ENCODE results near the gene NXNL1.

The NXNL1 gene

GRCh38 chr19:17495639-17496296 is 35.0 kb upstream of the NXNL1 start:
- WGBS, 2 donors (ENCODE audit: extremely low coverage in 2 of 2, insufficient read length in 2 of 2, insufficient replicate concordance in 1 of 2), result no CpG with 5 or more reads among the region's 9 CpGs
- H2BK12ac ChIP-seq (ENCODE audit: low read length), result no peak overlapping the region
- H3K9me3 ChIP-seq (replicated peaks in 1 of 2; ENCODE audit: control insufficient read depth in 2 of 2, insufficient read depth in 1 of 2, low read depth in 1 of 2, low read length in 2 of 2), result no peaks in the 10 kb centered on the region
- no peak overlapping the region for H3K9ac ChIP-seq (ENCODE audit: low read depth, low read length, poor library complexity)
- no peak overlapping the region for H2BK15ac ChIP-seq (ENCODE audit: low read length)
- no peak overlapping the region for H3K4me2 ChIP-seq (ENCODE audit: insufficient read depth, low read length, poor library complexity, severe bottlenecking)
- no peak overlapping the region for H3K27ac ChIP-seq (replicated peaks; ENCODE audit: low read length)
- H2AFZ ChIP-seq (ENCODE audit: low read length), result no peak overlapping the region
- peak overlapping the region; percentile 15 for H2AK5ac ChIP-seq (ENCODE audit: low read depth, low read length)
- H4K8ac ChIP-seq (ENCODE audit: low read depth, low read length), result no peak overlapping the region
- H3K18ac ChIP-seq (ENCODE audit: low read length), result no peak overlapping the region
- no peak overlapping the region for H3K4ac ChIP-seq (ENCODE audit: low read length)
- H3K4me3 ChIP-seq (ENCODE audit: low read length in 2 of 2), result no peak overlapping the region
- no peak overlapping the region for H3K23ac ChIP-seq (ENCODE audit: low read depth, low read length, poor library complexity)
- H2BK5ac ChIP-seq (ENCODE audit: low read length), result no peak overlapping the region
- H3K79me1 ChIP-seq (ENCODE audit: low read depth, low read length), result no peaks in the 10 kb centered on the region
- H3K4me1 ChIP-seq (ENCODE audit: control insufficient read depth in 2 of 2, insufficient read depth in 1 of 2, low read depth in 1 of 2, low read length in 2 of 2), result peaks cover 10 to 18% of the 10 kb centered on the region in 2 donors
- no peak overlapping the region for H4K91ac ChIP-seq (ENCODE audit: low read depth, low read length, poor library complexity)
- no peak for DNase-seq (ENCODE audit: low spot score)
- peaks cover 4 to 5% of the 10 kb centered on the region in 2 donors for H3K36me3 ChIP-seq (replicated peaks in 1 of 2; ENCODE audit: control insufficient read depth in 2 of 2, insufficient read depth in 2 of 2, low read length in 2 of 2)
- H3K27me3 ChIP-seq (ENCODE audit: control insufficient read depth in 3 of 3, insufficient read depth in 3 of 3, low read depth in 1 of 3, low read length in 3 of 3), result no peaks in the 10 kb centered on the region
- H3K14ac ChIP-seq (ENCODE audit: low read length), result no peak overlapping the region
- no peak overlapping the region for H2BK120ac ChIP-seq (ENCODE audit: low read depth, low read length)

GRCh38 chr19:17491287-17491686 is 30.6 kb upstream of the NXNL1 start:
- Histone ChIP-seq H3K9ac (ENCODE audit: low read depth, low read length, poor library complexity) (no peak overlapping the region), H3K4me3 (ENCODE audit: low read length in 2 of 2) (no peak overlapping the region), H2BK12ac (ENCODE audit: low read length) (no peak overlapping the region), H3K4me2 (ENCODE audit: insufficient read depth, low read length, poor library complexity, severe bottlenecking) (no peak overlapping the region), H3K4me1 (ENCODE audit: control insufficient read depth in 2 of 2, insufficient read depth in 1 of 2, low read depth in 1 of 2, low read length in 2 of 2) (peaks cover 3 to 7% of the 10 kb centered on the region in 2 donors), H2BK120ac (ENCODE audit: low read depth, low read length) (no peak overlapping the region), H3K27me3 (ENCODE audit: control insufficient read depth in 3 of 3, insufficient read depth in 3 of 3, low read depth in 1 of 3, low read length in 3 of 3) (no peaks in the 10 kb centered on the region), H2AFZ (ENCODE audit: low read length) (no peak overlapping the region), H3K27ac (replicated peaks; ENCODE audit: low read length) (no peak overlapping the region), H2AK5ac (ENCODE audit: low read depth, low read length) (no peak overlapping the region), H3K14ac (ENCODE audit: low read length) (no peak overlapping the region), H3K4ac (ENCODE audit: low read length) (no peak overlapping the region), H3K79me1 (ENCODE audit: low read depth, low read length) (no peaks in the 10 kb centered on the region), H2BK15ac (ENCODE audit: low read length) (no peak overlapping the region), H3K18ac (ENCODE audit: low read length) (no peak overlapping the region), H3K36me3 (replicated peaks in 1 of 2; ENCODE audit: control insufficient read depth in 2 of 2, insufficient read depth in 2 of 2, low read length in 2 of 2) (peaks cover 2 to 6% of the 10 kb centered on the region in 2 donors), H4K8ac (ENCODE audit: low read depth, low read length) (no peak overlapping the region), H3K9me3 (replicated peaks in 1 of 2; ENCODE audit: control insufficient read depth in 2 of 2, insufficient read depth in 1 of 2, low read depth in 1 of 2, low read length in 2 of 2) (no peaks in the 10 kb centered on the region), H3K23ac (ENCODE audit: low read depth, low read length, poor library complexity) (no peak overlapping the region), H2BK5ac (ENCODE audit: low read length) (no peak overlapping the region), H4K91ac (ENCODE audit: low read depth, low read length, poor library complexity) (no peak overlapping the region)
- no CpG with 5 or more reads among the region's 5 CpGs for WGBS, 2 donors (ENCODE audit: extremely low coverage in 2 of 2, insufficient read length in 2 of 2, insufficient replicate concordance in 1 of 2)
- DNase-seq (ENCODE audit: low spot score), result no peak

- Histone ChIP-seq H4K8ac (ENCODE audit: low read depth, low read length) (no peak overlapping the region), H2BK15ac (ENCODE audit: low read length) (no peak overlapping the region), H3K4me2 (ENCODE audit: insufficient read depth, low read length, poor library complexity, severe bottlenecking) (no peak overlapping the region), H2BK12ac (ENCODE audit: low read length) (no peak overlapping the region), H3K4me1 (ENCODE audit: control insufficient read depth in 2 of 2, insufficient read depth in 1 of 2, low read depth in 1 of 2, low read length in 2 of 2) (peaks cover 3 to 7% of the 10 kb centered on the region in 2 donors), H3K79me1 (ENCODE audit: low read depth, low read length) (no peaks in the 10 kb centered on the region), H3K9ac (ENCODE audit: low read depth, low read length, poor library complexity) (no peak overlapping the region), H3K4me3 (ENCODE audit: low read length in 2 of 2) (no peak overlapping the region), H3K27me3 (ENCODE audit: control insufficient read depth in 3 of 3, insufficient read depth in 3 of 3, low read depth in 1 of 3, low read length in 3 of 3) (no peaks in the 10 kb centered on the region), H3K4ac (ENCODE audit: low read length) (no peak overlapping the region), H3K18ac (ENCODE audit: low read length) (no peak overlapping the region), H4K91ac (ENCODE audit: low read depth, low read length, poor library complexity) (no peak overlapping the region), H3K36me3 (replicated peaks in 1 of 2; ENCODE audit: control insufficient read depth in 2 of 2, insufficient read depth in 2 of 2, low read length in 2 of 2) (peaks cover 2 to 6% of the 10 kb centered on the region in 2 donors), H3K27ac (replicated peaks; ENCODE audit: low read length) (no peak overlapping the region), H3K23ac (ENCODE audit: low read depth, low read length, poor library complexity) (no peak overlapping the region), H3K9me3 (replicated peaks in 1 of 2; ENCODE audit: control insufficient read depth in 2 of 2, insufficient read depth in 1 of 2, low read depth in 1 of 2, low read length in 2 of 2) (no peaks in the 10 kb centered on the region), H2AK5ac (ENCODE audit: low read depth, low read length) (no peak overlapping the region), H2BK120ac (ENCODE audit: low read depth, low read length) (no peak overlapping the region), H2AFZ (ENCODE audit: low read length) (no peak overlapping the region), H2BK5ac (ENCODE audit: low read length) (no peak overlapping the region), H3K14ac (ENCODE audit: low read length) (no peak overlapping the region)
- WGBS, 2 donors (ENCODE audit: extremely low coverage in 2 of 2, insufficient read length in 2 of 2, insufficient replicate concordance in 1 of 2), result no CpG with 5 or more reads among the region's 4 CpGs
- no peak for DNase-seq (ENCODE audit: low spot score)
Observed at GRCh38 chr19:17490411-17490810, 29.7 kb upstream of the NXNL1 start.

GRCh38 chr19:17489392-17490030 is 28.8 kb upstream of the NXNL1 start:
- Histone ChIP-seq H3K14ac (ENCODE audit: low read length) (no peak overlapping the region), H3K4me2 (ENCODE audit: insufficient read depth, low read length, poor library complexity, severe bottlenecking) (no peak overlapping the region), H3K27ac (replicated peaks; ENCODE audit: low read length) (no peak overlapping the region), H3K36me3 (replicated peaks in 1 of 2; ENCODE audit: control insufficient read depth in 2 of 2, insufficient read depth in 2 of 2, low read length in 2 of 2) (peaks cover 2 to 6% of the 10 kb centered on the region in 2 donors), H2AFZ (ENCODE audit: low read length) (no peak overlapping the region), H3K4ac (ENCODE audit: low read length) (no peak overlapping the region), H2BK5ac (ENCODE audit: low read length) (no peak overlapping the region), H3K4me1 (ENCODE audit: control insufficient read depth in 2 of 2, insufficient read depth in 1 of 2, low read depth in 1 of 2, low read length in 2 of 2) (peaks cover 3 to 7% of the 10 kb centered on the region in 2 donors), H3K79me1 (ENCODE audit: low read depth, low read length) (no peaks in the 10 kb centered on the region), H2BK120ac (ENCODE audit: low read depth, low read length) (no peak overlapping the region), H3K9ac (ENCODE audit: low read depth, low read length, poor library complexity) (no peak overlapping the region), H2BK12ac (ENCODE audit: low read length) (no peak overlapping the region), H3K18ac (ENCODE audit: low read length) (peak overlapping the region; percentile 1), H3K23ac (ENCODE audit: low read depth, low read length, poor library complexity) (no peak overlapping the region), H3K9me3 (replicated peaks in 1 of 2; ENCODE audit: control insufficient read depth in 2 of 2, insufficient read depth in 1 of 2, low read depth in 1 of 2, low read length in 2 of 2) (no peaks in the 10 kb centered on the region), H4K91ac (ENCODE audit: low read depth, low read length, poor library complexity) (no peak overlapping the region), H3K4me3 (ENCODE audit: low read length in 2 of 2) (no peak overlapping the region), H2BK15ac (ENCODE audit: low read length) (no peak overlapping the region), H4K8ac (ENCODE audit: low read depth, low read length) (peak overlapping the region; percentile 1), H2AK5ac (ENCODE audit: low read depth, low read length) (peak overlapping the region; percentile 88), H3K27me3 (ENCODE audit: control insufficient read depth in 3 of 3, insufficient read depth in 3 of 3, low read depth in 1 of 3, low read length in 3 of 3) (no peaks in the 10 kb centered on the region)
- no peak for DNase-seq (ENCODE audit: low spot score)
- WGBS, 2 donors (ENCODE audit: extremely low coverage in 2 of 2, insufficient read length in 2 of 2, insufficient replicate concordance in 1 of 2), result no CpG with 5 or more reads among the region's 9 CpGs

Data from neuronal stem cell (in vitro differentiated cells).